Right ventricle myocardium superior (tissue), 1 donor: ENCODE measurements around the gene IQGAP2. TPM values are rescaled to one million over a fixed set of nuclear protein-coding genes. Genes with fewer than 3 reads are reported as not detected.
"Not testable (repeated sequence)": the region's sequence is repeated elsewhere in the genome, so short reads cannot be mapped to it uniquely, and the experiment has no call there.

ENCODE experiments used
- ATAC-seq: fragments of 200-7000 bp; cut with Tn5 transposase; one replicate; pipeline ENCODE4 v1.9.1; 2020; ENCODE audit warnings: mild to moderate bottlenecking; ENCODE audit not compliant: poor library complexity
- DNase-seq: peaks from one replicate; pipeline ENCODE4 v3.0.0-alpha.2; 2020
- intact Hi-C: fragments of 100-400 bp; cut with DNase I; formaldehyde crosslinking; loops from one replicate; pipeline ENCODE4 v1.11.2; 2022
- total RNA-seq: library from RNA; stranded (reverse); fragmentation: NEBNext Ultra II Directional; extraction: Animal tissue kit (Norgen Biotek cat#: 25700); gene quantifications from one replicate; pipeline ENCODE4 v1.2.1, GENCODE V29; 2021
- donor health status: DM: no; HTN: yes; CAD: no; lungs with severe emphysema.

IQGAP2 gene
- total RNA-seq, 1 donor from 2014 or later, result 4.2 TPM

GRCh38 chr5:76518246-76518645 is 115.2 kb downstream of the IQGAP2 start:
- DNase-seq, ATAC-seq, intact Hi-C loops: not testable (repeated sequence)

DNA sequence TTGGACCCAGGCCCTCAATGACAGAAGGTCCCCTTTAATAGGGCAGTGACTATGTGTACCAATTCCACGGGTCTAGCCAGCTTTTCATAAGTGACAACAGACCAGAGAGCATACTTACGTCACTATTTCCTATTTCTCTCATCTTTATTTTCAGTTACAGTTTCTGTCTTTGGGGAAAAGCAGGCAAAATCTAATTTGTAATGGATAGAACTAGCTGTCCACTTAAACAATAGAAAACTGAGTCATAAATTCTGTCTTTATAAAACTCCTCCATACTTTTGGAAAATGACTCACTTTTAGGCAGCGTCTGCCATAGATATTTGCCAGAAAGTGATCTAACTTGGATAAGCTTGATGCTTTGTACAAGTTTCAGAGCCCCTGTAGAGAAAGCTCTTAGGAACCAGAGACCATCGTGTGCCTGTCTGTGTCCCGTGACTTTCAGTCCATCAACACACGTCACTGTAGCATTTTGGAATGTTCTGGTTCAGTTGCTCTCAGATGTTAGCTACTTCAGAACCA is 118.2 kb downstream of the IQGAP2 start:
- peak; percentile 52 for ATAC-seq
- intact Hi-C loops, result no loop called here
- DNase-seq, result no peak

DNA sequence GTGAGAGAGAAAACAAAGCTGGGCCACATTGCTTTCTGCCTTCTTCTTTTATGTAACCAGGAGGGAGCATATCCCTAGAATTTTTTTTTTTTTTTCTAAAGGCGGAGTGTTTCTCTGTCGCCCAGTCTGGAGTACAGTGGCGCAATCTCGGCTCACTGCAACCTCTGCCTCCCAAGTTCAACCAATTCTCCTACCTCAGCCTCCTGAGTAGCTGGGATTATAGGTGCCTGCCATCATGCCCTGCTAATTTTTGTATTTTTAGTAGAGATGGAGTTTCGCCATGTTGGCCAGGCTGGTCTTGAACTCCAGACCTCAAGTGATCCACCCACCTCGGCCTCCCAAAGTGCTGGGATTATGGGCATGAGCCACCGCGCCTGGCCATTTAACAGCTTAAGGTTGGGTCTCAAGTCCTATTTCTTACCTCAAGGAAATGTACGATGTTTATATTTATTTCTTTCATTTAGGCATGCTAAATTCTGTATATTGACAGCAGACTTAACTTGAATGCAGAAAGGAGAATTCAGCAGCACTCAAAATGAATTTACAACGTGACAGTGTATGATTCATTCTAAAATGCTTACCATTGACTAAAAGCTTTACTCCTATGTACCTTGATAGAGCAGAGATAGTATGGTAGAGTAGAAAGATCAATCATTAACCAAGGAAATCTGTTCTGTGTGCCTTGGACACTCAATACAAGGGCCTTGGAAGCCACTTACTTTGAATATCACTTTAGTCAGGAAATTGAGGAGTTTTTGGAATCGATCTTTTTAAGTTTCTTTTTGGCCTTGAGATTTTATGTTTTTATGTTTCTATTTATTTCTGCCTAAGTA is 119.2 kb downstream of the IQGAP2 start:
- no peak for ATAC-seq
- intact Hi-C loops, result no loop called here

GRCh38 chr5:76524101-76524835 is 121.2 kb downstream of the IQGAP2 start:
- intact Hi-C loops, result no loop called here
- no peak for ATAC-seq
- no peak for DNase-seq

More for the DNA sequence above, 119.2 kb downstream of the IQGAP2 start:
- DNase-seq, result no peak

- intact Hi-C loops, result no loop called here
- DNase-seq (no peak), ATAC-seq (no peak)
Observed at GRCh38 chr5:76524868-76525267, 121.8 kb downstream of the IQGAP2 start.

- DNase-seq, result no peak
- intact Hi-C loops, result no loop called here
- ATAC-seq, result no peak
Observed at GRCh38 chr5:76525956-76526355, 122.9 kb downstream of the IQGAP2 start.

DNA sequence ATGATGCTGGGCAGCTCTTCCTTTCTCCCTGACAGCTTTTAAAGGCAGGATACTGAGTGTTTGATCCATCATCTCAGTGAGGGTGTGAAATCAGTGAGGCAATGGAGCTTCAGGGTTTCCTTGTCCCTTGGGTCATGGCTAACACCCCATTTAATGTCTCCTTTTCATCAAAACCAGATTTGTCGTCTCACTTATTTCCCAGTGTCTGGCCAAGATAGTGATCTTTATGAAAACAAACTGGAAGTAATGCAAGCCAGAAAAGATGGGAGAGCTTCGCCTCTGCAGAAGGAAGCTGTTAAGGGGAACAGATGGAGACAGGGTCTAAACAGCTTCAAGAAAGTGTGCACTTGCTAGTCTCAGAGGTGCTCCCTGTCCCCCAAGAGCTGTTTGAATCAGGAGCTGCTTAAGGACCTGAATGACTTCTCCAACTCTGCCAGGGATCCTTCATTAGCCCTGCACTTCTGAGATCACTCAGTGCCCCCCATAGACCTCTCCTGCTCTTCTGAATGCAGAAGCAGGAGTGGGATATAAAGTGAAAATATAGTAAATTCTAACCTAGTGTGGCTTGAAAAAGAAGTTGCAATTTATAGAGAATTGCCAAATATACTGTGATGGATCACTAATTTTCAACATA is 124.0 kb downstream of the IQGAP2 start:
- ATAC-seq, result no peak
- DNase-seq, result no peak
- intact Hi-C loops, result no loop called here

GRCh38 chr5:76527685-76528161 is 124.6 kb downstream of the IQGAP2 start:
- intact Hi-C loops, result no loop called here

DNA sequence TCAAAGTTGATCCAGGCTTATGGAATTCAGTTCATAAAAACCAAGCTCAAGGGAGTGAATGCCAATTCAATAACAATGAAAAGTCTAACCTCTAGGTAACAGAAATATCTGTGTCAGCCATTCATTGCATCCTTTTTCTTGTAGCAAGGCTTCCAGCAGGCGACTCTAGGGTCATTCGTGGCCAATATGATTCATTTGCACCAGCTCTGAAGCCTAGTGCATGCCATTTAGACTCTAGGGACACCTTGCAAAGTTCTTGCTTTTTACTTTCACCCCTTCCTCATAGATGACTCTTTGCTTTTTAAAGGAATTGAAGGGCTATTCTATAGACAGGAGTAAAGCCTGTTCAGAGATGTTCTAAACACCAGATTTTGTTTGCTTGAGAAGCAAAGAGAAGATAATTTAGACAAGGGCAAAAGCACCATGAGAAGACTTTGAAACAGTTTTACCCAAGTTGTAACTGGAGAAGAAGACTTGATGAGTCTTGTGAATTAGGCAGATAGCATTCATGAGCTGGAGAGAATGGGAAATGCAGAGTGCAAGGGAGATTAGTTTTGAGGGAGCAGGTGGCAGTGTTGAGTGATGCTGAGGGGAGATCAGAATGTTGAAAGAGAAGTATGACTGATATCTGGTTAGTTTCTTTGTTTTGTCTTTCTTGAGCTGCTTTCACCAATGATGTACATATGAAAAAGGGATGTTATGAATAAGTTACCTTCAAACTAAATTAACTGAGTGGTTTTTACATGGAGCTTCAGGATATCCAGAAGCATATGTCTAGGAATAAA is 125.7 kb downstream of the IQGAP2 start:
- intact Hi-C loops, result no loop called here
- DNase-seq (no peak), ATAC-seq (no peak)

More at GRCh38 chr5:76527685-76528161, 124.6 kb downstream of the IQGAP2 start:
- DNase-seq (no peak), ATAC-seq (no peak)

GRCh38 chr5:76529464-76530344 is 126.6 kb downstream of the IQGAP2 start:
- DNase-seq (no peak), ATAC-seq (no peak)
- intact Hi-C loops, result no loop called here

DNA sequence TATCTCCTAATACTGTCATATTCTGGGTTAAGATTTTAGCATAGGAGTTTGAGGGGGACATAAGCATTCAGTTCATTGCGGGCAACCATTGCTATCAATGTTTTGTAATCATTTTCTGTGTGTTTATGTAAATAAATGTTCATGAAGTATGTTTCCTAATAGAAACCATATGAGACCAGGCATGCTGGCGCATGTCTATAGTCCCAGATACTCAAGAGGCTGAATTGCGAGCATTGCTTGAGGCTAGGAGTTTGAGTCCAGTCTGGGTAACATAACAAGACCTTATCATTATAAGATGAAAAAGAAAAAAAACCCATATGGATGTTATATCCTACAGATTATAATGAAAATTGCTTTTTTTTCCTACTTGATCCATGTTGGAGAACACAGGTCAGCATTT is 129.0 kb downstream of the IQGAP2 start:
- ATAC-seq (no peak), DNase-seq (no peak)
- intact Hi-C loops, result no loop called here

DNA sequence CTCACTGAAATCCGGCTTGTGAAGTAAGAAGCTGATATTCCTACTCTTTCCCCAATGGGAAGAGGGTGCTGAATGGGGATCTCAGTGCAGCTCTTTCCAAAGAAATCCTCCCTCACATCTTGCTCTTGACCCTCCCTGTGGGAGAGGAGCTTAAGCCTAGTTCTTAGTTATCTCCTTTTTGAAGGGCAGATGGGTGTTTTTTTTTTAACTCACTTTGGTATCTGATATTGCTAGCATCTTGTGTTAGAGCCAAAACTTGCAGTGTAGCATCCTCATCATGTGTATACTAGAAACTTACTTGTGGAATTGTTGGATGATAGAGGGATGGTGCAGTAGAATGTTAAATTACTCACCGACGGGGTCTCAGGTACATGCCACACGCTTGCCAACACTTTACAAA is 129.9 kb downstream of the IQGAP2 start:
- intact Hi-C loops, result no loop called here
- DNase-seq (no peak), ATAC-seq (no peak)

DNA sequence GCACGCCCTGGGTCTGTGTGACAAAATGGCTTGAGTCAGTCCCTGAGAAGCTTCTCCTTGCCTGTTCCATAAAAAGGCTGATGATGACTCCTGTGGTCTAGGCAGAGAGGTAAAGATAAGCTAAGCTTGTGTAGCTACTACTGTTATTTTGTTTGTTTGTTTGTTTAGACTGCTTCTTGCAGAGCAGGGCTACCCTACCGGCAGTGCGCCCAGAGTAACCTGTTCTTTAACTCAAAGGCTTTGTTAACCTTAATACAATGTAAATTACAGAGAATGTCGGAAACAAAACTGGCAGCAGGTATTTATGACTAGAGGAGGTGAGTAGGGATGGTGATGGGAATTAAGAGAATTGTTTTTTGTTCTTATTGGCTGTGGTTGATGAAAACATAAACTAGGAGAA is 132.5 kb downstream of the IQGAP2 start:
- ATAC-seq (no peak), DNase-seq (no peak)
- intact Hi-C loops, result no loop called here

GRCh38 chr5:76537073-76537543 is 134.0 kb downstream of the IQGAP2 start:
- no peak for ATAC-seq
- intact Hi-C loops, result no loop called here
- DNase-seq, result no peak

DNA sequence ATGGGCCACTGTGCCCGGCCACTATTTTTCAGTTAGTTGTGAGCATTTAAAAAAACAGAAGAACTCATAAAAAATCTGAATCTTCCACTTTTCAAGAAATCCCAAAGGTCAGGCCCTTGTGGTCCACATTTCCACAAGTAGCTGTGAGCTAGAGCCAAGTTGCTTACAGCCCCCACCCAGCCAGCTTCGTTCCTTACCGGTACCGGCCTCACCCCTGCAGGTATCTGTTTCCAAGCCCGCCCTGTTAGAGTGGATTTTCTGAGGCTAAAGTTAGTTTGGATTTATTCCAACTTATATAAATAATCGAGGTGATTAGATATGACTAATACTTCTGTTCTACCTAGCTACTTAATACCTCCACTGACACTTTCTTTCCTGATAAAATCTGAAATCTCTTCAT is 139.2 kb downstream of the IQGAP2 start:
- no peak for ATAC-seq
- intact Hi-C loops, result no loop called here

GRCh38 chr5:76542887-76543690 is 140.0 kb downstream of the IQGAP2 start:
- DNase-seq, result no peak
- ATAC-seq, result peak; percentile 50
- intact Hi-C loops, result no loop called here

More for the DNA sequence above, 139.2 kb downstream of the IQGAP2 start:
- DNase-seq, result no peak
